HL-60 (cell line): ENCODE data around the gene TUBGCP3.
A peak's percentile ranks its signal among the peaks of the same experiment; 100 is the strongest.

Experiments used
- DNase-seq, 2 experiments: peaks; one replicate each; pipeline ENCODE4 v3.0.0-alpha.2; 2010 to 2020; ENCODE audit warnings: low read depth in 1 of 2, low spot score in 1 of 2
- H3K27ac ChIP-seq: fragments of 250-450 bp; sonication (Bioruptor Pico); replicated peaks from 2 replicates; pipeline ENCODE4 v1.5.1; 2020; ENCODE audit warnings: mild to moderate bottlenecking, moderate library complexity
- H3K27me3 ChIP-seq: fragments of 250-450 bp; sonication (Bioruptor Pico); 2 replicates; pipeline ENCODE4 v1.5.1; 2021; ENCODE audit warnings: mild to moderate bottlenecking, moderate library complexity; ENCODE audit not compliant: insufficient read depth, poor library complexity, severe bottlenecking
- H3K4me3 ChIP-seq: replicated peaks from 2 replicates; pipeline ENCODE4 v1.5.1; 2011; ENCODE audit warnings: mild to moderate bottlenecking, control low read depth, low read length; ENCODE audit not compliant: insufficient read depth
- CTCF ChIP-seq: IDR thresholded peaks from one replicate; pipeline ENCODE4 v1.5.1; 2011; ENCODE audit warnings: low read length, control low read depth, inconsistent platforms; ENCODE audit not compliant: insufficient read depth
- GABPA ChIP-seq: IDR thresholded peaks from 2 replicates; pipeline ENCODE4 v1.6.1; 2012; ENCODE audit warnings: low read depth
- POLR2AphosphoS5 ChIP-seq: IDR thresholded peaks from 2 replicates; pipeline ENCODE4 v1.6.1; 2012; ENCODE audit warnings: low read depth
- REST ChIP-seq: IDR thresholded peaks from 2 replicates; pipeline ENCODE4 v1.6.1; 2012; ENCODE audit warnings: low read depth; ENCODE audit not compliant: insufficient replicate concordance
- SPI1 ChIP-seq: IDR thresholded peaks from 2 replicates; pipeline ENCODE4 v1.6.1; 2012; ENCODE audit warnings: low read depth, mild to moderate bottlenecking, borderline replicate concordance

The TUBGCP3 gene

GRCh38 chr13:112582263-112582662 lies 5.7 kb downstream of the TUBGCP3 start:
- DNase-seq = peak in 1 of 2 experiments; percentile 70
- no peaks in the 10 kb centered on the region for H3K27me3 ChIP-seq
- TF ChIP-seq CTCF (no peak), SPI1 (no peak), GABPA (no peak), REST (no peak), POLR2AphosphoS5 (no peak)
- peak overlapping the region; percentile 83 for H3K27ac ChIP-seq
- no peak overlapping the region for H3K4me3 ChIP-seq

DNA sequence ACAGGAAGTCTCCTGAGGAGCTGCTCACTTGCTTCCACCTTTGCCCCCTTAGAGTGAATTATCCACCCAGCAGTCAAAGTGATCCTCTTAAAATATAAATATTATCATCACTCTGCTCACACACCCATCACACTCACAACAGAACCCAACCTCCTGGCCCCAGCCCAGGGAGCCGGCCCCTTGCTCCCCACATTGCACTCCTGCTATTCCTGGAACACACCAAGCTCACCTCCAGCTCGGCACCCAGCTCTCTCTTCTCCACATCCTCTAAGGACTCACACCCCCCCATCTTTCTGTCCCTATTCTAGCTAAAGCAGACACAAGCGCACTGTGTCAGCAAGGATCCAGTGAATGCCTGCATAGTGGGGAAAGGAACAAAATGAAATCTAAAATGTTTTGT lies 7.0 kb downstream of the TUBGCP3 start:
- no peak for DNase-seq
- Histone ChIP-seq H3K27me3 (no peaks in the 10 kb centered on the region), H3K27ac (no peak overlapping the region), H3K4me3 (no peak overlapping the region)
- TF ChIP-seq REST (no peak), POLR2AphosphoS5 (no peak), SPI1 (no peak), CTCF (no peak), GABPA (no peak)

DNA sequence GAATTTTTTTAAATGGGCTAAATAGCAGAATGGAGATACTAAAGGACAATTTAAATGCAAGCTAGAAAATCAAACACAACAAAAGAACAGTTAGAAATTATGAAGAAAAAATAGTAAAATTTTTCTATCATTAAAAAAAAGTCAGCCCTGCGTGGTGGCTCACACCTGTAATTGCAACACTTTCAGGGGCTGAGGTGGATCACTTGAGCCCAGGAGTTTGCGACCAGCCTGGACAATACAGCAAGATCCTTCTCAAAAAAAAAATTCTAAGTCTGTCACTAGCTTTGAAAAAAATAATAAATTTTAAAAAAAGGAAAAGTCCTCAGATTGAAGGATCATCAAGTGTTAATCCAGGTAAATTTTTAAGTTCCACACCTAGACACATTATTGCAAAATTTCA lies 7.7 kb downstream of the TUBGCP3 start:
- no peak for DNase-seq
- H3K27me3 ChIP-seq = no peaks in the 10 kb centered on the region
- no peak overlapping the region for H3K4me3 ChIP-seq
- TF ChIP-seq POLR2AphosphoS5 (no peak), GABPA (no peak), REST (no peak), CTCF (no peak), SPI1 (no peak)
- H3K27ac ChIP-seq = no peak overlapping the region
